HG03025 (cell line): ENCODE measurements around the gene MEP1B.

Experiments used
- ATAC-seq: cut with Tn5 transposase; IDR thresholded peaks from one replicate; pipeline ENCODE4 v1.9.1; 2021; ENCODE audit warnings: mild to moderate bottlenecking, moderate library complexity; ENCODE audit not compliant: unreplicated experiment, low FRiP score

Gene MEP1B

GRCh38 chr18:32259553-32259952, 69.7 kb downstream of the MEP1B start:
- no peak for ATAC-seq

- ATAC-seq, result no peak
Observed at GRCh38 chr18:32261003-32261402, 71.2 kb downstream of the MEP1B start.

GRCh38 chr18:32262092-32262491, 72.3 kb downstream of the MEP1B start:
- no peak for ATAC-seq

GRCh38 chr18:32264401-32264800, 74.6 kb downstream of the MEP1B start:
- no peak for ATAC-seq

GRCh38 chr18:32267463-32267862, 77.6 kb downstream of the MEP1B start:
- no peak for ATAC-seq
